Effector CD8-positive, alpha-beta T cell (primary cell): ENCODE results near the gene TLX3.

Experiments
- DNase-seq: peaks from one replicate; lab custom pipeline; 2025; lab: John Stamatoyannopoulos, UW

The TLX3 gene

DNA sequence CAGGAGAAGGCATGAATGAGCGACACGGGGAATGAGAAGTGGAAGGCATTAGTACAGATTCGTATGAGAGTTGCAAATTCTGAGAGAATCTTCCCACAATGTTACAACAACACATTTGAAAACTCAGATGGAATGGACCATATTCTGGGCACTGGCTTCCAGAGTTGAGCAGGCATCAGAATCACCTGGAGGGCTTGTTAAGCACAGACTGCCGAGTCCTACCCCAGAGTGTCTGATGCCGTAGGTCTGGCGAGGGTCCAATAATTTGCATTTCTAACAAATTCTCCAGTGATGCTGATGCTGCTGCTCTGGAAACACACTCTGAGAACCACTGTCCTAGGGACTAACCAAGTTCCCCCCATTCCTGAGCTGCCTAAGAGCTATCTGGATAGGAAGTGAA is 2.9 kb upstream of the TLX3 start:
- no peak for DNase-seq

DNA sequence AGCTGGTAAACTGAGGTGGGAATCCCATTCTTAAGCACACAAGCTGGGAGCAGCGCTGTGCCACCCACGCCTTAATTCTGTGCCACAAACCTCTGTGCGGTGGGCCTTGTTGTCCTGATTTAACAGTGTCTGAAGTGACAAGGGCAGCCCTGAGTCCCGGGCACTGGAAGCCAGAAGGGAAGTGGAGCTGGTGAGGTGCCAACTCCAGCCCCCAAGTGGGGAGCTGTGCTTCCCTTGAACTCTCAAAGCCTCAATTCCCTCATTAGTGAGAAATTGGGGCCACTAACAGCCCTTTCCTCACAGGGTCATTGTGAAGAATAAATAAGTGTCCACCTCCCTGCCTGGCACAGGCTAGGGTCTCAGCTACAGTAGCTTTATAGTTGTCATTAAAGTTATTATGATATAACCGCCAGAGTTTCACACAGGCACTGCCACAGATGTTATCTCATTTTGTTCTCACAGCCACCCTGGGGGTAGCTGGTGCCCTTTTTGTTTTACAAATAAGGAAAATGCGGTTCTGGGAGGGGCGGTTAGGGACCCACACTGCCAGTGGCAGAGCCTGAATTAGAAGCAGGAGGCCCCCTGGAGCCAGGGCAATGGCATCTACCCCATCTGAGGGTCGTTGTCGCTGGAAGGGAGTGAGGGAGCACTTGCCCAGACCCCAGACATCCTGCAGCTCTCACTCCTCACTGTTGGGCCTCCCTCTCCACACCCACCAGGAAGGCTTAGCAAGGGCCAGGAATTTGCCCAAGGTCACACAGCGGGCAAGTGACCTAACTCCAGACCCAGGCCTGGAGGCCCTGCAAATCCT is 2.1 kb upstream of the TLX3 start:
- no peak for DNase-seq

DNA sequence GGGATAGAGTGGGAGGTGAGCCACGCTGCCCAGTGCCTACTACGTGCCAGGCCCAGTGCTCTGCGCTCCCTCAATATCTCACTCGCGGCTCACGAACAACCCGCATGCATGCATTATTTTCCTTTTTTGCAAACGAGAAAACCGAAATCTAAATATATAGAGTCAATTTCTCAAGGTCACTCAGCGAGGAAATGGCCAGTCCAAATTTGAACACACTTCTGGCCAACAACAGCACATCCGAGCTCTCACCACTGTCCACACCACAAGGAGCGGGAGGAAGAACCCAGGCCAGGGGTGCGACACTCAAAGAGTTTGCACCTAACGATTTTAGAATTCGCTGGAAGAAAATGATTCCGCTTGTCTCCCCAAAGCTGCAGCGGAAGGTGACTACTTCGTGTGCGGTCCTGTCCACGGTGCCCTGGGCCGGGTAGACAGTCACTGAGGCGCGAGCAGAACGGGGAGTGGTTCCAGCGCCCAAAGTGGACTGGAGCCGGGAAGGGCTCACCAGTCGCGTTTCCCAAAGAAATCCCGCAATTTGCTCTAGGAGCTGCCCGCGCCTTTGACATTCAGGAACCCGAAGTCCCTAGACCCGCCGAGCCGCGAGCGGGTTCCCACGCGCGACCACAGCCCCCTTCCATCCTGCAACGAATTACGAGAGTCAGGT is 1.1 kb upstream of the TLX3 start:
- DNase-seq, result no peak

DNA sequence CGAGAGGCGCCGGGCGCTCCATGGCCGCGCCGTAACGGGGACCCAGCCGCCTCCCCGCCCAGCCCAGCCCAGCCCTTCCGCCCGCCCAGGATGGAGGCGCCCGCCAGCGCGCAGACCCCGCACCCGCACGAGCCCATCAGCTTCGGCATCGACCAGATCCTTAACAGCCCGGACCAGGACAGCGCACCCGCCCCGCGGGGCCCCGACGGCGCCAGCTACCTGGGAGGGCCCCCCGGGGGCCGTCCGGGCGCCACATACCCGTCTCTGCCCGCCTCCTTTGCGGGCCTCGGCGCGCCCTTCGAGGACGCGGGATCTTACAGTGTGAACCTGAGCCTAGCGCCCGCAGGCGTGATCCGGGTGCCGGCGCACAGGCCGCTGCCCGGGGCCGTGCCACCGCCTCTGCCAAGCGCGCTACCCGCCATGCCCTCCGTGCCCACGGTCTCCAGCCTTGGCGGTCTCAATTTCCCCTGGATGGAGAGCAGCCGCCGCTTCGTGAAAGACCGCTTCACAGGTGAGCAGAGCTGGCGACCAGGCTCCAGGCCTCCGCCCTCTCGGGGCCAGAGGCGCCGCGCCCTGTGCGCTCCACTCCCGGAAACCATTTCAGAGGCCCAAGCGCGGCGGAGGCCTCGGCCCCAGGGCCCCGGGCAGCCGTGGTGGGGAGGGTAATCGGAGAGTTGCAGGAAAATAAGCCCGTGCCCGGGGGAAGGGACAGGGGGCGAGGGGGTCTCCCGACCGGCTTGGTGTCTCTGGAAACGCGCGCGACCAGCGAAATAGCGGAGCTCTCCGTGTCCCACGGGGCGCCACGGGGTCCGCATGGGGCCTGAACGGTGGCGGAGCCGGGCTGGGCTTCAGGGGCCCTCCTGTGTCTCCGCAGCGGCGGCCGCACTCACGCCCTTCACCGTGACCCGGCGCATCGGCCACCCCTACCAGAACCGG is 496 bp downstream of the TLX3 start:
- no peak for DNase-seq

DNA sequence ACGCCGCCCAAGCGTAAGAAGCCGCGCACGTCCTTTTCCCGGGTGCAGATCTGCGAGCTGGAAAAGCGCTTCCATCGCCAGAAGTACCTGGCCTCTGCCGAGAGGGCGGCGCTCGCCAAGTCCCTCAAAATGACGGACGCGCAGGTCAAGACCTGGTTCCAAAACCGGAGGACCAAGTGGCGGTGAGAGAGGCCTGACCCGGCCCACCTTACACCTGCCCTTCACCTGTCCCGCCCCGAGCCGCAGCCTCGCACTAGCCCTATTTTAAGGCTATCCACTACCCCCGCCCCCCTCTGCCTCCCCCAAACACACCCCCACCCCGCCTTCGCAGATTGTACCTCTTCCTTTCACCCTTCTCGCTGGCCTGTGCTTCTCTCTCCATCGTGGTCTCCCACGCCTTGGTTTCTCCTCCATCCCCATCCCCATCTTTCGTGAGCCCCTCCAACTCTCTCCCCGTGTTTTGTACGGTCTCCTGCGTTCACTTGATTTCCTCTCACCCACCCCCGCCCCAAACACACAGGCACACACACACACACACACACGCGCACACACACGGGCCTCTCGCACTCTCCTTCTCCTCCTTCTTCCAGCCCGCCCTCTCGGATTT is 1.3 kb downstream of the TLX3 start:
- no peak for DNase-seq

DNA sequence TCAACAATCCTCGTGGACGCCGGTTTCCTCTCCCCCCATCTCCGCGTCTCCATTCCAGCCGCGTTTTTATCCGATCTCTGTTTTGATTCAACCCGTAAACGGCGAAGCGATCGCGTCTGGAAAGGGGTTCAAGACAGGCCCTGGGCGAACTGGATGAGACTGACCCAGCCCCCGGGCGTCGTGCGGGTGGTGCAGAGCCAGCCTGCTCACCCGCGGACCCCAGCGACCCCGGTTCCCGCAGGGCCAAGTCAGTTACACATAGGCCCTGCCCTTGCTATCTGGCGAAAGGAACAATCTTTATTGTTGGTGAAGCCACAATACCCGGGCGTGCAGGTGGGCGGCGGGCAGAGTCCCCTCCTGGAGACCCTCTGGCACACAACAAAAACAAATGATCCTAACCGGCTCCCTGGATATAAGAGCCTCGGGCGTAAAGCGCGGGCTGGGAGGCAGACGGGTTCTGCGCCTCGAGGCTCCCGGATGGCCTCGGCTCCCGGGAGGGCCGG is 1.8 kb downstream of the TLX3 start:
- DNase-seq, result no peak

DNA sequence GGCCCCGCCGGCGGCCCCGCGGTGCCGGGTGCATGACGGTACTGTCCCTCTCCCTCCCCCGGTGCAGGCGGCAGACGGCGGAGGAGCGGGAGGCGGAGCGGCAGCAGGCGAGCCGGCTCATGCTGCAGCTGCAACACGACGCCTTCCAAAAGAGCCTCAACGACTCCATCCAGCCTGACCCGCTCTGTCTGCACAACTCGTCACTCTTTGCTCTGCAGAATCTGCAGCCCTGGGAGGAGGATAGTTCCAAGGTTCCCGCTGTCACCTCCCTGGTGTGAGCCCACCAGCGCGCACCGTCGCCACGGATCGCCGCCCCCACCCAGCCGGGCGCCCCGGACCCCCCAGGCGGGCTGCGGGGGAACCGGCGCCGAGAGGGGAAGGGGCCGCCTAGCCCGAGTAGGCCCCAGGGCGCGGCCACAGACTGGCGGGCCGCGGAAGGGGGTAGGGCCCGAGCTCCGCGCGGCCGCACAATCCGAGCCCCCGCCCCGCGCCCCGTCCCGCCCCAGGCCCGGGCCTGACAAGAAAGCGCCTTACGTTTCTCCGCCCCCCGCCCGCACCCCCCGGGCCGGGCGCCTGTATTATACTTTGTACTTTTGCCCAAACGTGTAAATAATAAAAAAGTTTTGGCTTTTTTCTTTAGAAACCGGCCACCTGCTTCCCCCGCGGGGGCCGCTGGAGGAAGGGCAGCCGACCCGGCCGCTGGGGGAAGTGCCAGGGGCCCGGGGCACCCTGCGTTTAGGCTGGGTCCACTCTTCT is 2.5 kb downstream of the TLX3 start:
- DNase-seq, result no peak

DNA sequence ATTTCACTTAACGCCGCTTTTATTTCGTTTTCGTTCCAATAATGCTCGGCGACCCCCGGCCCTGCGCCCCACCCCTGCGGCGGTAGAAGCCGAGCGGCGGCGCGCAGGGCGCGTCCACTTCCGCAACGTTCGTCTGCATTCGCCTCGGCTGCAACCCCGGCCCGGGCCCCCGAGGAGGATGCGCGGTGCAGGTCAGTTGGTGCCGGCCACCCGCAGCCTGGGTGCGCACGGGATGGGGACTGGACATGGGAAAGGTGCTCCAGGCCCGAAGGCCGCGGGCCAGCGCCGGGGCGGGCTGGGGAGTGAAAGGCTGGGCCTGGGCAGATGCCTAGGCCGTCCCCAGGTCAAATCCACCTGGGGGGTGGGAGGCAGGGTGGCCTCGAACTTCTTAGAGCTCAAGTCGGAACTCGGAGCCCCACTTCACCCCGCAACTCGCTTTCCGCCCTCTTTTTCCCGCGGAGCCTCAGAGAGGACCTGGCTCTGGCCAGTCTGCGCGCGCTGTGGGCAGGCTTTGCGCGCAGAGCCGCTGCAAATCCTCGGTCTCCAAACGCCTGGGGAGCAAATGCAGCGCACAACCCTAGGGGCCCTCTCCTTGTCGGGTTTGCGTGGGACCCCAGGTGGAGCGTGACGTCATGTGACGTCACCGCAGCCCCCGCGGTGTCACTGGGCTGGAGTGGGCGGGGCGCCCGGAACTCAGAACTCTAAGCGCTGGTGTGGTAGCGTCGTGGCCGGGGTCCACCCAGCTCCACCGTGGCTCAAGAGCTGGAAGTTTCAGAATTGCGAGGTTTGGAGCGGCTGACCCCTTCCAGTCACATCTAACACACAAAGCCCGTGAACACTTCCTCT is 3.3 kb downstream of the TLX3 start:
- no peak for DNase-seq

DNA sequence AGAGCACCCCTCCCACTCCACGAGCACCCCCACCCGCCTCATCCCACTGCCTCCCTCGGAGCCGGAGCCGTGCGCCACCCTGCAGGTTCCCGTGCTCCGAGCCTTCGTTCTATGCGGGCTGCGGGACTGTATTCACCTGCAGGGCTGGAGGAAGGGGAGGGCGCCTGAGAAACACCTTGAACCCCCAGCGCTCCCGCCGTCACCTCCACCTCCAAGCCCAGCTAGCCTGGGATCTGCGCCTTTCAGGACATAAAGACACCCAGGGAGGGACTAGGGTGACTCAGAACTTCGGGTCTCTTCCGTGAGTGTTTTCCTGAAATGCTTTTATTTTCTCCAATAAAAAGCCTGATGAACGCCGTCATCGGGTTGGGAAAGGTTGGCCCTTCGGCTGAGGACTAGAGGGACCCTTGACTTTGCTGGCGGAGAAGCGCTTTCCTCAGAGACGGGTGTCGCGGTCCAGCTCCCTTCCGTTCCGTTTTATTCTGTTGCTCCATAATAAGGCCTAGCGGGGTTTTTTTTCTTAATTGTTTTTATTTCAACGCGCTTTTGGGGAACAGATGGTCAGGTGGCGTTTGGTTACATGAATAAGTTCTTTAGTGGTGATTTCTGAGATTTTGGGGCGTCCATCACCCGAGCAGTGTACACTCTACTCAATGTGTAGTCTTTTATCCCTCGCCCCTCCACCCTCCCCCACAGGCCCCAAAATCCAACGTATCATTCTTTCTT is 4.6 kb downstream of the TLX3 start:
- no peak for DNase-seq

DNA sequence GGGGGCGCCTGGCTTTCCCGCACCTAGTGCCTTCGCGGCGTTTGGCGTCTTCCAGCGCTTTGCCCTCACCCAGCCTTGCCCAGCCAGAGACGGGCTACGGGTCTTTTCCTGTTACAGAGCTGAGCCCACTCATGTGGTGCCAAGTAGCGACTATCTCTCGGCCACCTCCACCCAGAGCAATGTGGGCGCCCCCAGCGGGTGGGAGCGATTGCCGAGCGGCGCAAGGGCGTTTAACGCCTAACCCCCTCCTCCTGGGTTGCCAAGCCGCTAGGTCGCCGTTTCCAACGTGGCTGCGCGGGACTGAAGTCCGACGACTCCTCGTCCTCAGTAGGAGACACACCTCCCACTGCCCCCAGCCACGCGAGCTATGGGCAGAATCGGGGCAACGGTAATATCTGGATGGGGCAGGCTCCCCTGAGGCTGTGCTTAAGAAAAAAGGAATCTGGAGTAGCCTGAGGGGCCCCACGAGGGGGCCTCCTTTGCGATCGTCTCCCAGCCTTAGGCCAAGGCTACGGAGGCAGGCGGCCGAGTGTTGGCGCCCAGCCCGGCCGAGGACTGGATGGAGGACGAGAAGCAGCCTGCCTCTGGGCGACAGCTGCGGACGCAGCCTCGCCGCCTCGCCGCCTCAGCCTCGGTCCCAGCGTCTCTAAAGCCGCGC is 5.8 kb downstream of the TLX3 start:
- DNase-seq, result no peak

DNA sequence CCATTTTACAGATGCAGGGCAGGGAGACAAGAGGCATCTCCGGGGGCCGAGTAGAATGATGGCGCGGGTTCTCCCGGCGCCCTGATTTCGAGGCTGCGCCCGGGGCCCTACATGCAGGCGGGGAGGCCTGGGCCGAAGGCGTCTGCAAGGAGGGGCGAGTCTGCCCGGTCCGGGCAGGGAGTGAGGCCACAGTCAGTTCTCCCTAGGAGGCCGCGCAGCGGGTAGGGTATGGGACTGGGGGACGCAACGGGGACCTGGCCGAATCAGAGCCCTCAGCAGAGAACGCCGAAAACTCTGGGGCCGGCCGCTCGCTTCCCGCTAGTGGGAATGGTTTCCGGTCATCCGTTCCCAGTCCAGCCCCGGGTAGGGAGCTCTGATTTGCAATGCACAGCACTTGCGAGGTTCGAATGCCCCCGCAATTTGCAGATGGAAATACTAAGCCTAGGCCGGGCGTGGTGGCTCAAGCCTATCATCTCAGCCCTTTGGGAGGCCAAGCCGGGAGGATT is 6.4 kb downstream of the TLX3 start:
- no peak for DNase-seq

DNA sequence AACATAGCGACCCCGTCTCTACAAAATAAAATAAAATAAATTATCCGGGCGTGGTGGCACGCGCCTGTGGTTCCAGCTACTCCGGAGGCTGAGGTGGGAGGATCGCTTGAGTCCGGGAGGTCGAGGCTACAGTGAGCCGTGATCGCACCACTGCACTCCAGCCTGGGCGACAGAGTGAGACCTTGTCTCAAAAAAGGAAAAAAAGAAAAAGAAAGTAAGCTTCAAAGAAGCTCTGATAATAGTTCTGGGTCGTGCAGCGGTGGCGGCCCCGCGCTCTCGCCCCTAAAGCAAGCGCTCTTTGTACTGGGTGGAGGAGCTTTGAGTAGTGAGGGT is 6.8 kb downstream of the TLX3 start:
- no peak for DNase-seq

DNA sequence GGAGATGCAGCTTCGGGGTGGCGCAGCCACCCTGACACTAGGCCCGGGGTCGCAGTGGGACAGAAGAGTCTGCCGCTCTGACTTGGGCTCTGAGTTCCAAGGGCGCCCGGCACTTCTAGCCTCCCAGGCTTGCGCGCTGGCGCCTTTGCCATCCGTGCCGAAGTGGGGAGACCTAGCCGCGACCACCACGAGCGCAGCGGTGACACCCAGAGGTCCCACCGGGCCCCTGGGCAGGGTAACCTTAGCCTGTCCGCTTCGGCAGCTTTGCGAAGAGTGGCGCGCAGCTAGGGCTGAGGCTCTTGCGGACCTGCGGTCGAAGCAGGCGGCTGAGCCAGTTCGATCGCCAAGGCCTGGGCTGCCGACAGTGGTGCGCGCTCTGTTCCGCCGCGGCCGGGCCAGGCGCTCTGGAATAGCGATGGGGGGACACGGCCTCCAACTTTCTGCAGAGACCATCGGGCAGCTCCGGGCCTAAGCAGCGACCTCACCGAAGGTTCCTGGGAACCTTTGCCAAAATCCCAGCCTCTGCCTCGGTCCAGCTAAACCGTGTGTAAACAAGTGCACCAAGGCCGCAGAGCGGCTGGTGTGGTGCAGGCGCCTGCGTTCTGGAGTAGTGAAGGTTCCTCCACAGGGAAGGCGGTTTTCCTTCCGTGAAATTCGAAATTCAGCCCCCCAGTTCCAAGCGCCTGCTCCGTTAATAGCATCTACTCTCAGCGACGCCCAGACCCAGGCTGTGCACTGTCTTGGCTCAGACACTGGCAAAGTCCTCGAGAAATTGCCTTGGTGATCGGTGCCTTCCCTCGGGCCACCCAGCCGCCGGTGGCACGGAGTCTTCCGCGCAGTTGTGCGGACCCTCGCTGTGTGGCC is 7.4 kb downstream of the TLX3 start:
- DNase-seq, result no peak

DNA sequence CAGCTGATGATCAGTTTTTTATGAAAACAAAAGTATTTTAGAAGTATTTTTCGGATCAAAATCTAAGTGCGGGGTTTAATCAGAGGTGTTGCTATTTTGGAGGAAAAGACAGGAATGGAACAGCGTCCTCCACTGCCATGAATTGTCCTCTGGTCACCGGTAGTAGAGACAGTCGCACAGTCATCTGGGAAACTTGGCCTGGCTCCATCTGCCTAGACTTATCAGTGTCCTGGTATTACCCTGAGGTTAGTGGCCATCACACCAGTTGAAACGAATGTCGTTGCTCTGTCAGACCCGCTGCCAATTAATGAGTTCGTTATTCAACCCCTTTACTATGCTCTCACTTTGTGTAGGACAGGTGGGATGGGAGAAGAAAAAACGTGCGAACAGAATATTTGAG is 8.2 kb downstream of the TLX3 start:
- no peak for DNase-seq

DNA sequence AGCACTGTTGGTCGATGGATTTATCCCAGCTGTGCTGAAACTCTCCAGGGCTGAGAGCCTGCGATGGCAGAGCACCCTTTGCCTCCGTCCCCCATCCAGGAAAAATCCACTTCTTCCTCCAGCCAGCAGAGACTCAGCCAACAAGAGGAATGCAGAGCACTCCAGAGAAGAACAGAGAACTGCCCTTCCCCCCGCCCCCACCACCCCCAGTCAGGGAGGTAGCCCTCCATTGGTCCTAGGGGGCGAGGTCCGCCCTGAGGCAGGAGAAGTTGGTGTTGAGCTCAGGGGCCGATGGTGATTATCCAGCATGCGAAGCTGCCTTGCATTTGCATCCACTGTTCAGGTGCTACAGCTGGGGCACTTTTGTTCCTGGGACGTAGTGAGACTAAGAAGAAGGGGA is 9.0 kb downstream of the TLX3 start:
- DNase-seq, result no peak

DNA sequence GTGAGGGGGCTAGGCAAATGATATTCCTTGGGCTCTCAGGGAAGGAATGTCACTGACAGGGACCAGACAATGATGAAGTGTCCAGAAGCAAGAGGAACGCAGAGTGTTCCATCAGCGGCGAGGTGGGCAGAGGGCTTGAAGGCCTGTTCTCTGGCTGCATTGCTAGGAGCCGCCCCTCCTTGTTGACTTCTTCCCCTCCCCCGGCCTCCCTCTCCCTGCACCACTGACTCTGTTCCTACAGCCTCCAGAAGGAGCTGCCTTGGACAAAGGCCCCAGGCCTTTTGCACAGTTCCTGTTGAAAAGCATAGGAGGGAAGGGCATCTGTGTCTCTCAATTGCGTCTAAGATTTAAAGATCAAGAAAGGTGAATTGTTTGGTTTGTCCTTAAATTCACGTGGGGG is 12.4 kb downstream of the TLX3 start:
- no peak for DNase-seq

DNA sequence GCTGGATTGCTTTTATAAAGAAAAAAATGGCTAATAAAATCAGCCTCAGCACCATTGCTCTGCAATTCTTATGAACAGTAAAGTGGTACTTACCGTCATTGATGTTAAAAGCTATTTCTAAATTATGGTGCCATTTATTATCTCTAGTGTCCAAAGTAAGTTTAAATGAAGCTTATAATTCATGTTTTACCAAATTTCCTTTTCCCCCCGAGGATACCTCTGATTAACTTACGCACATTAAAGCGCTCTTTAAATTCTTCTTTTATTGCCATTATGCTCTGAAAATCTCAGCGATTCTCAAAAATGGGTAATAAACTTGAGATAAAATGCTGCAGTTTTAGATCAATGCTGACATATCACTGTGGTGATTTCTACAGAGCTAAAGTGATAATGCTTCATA is 13.5 kb downstream of the TLX3 start:
- DNase-seq, result no peak

DNA sequence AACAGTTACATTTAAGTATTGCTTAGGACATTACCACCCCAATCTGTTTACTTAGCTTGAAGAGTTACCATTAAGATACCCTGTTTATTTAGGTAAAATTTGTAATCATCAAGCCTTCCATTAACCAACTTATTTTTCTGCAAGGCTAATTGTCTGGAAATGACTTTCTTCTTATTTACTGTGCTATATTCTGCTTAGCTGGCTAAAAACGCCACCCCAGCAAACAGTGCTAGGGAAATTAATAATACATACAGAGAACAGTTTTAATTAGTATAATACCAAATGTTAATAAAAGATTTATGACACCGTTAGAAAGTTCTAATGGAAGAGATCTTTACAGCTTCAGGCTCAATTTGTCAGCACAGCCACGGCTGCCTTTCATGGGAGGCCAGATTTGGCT is 14.0 kb downstream of the TLX3 start:
- no peak for DNase-seq
